SU-DHL-6 (cell line): ENCODE data around the gene LHX6.

Source experiments
- H2AFZ ChIP-seq: fragments of 200-600 bp; sonication (generic); 2 replicates; pipeline ENCODE4 v1.6.1; 2014; ENCODE audit warnings: low read depth, mild to moderate bottlenecking, moderate library complexity, mixed read lengths, antibody characterized with exemption, low read length; ENCODE audit not compliant: severe bottlenecking
- H3F3A ChIP-seq: fragments of 200-600 bp; shearing (Covaris generic); 2 replicates; pipeline ENCODE4 v1.6.0; 2016; ENCODE audit warnings: antibody characterized with exemption, mild to moderate bottlenecking; ENCODE audit not compliant: insufficient read depth
- H3K27ac ChIP-seq: fragments of 200-600 bp; sonication (generic); 2 replicates; pipeline ENCODE4 v1.5.1; 2016; ENCODE audit warnings: low read depth, mild to moderate bottlenecking, low read length, moderate library complexity, mixed read lengths
- H3K27me3 ChIP-seq: fragments of 200-600 bp; sonication (generic), shearing (Covaris generic); 2 replicates; pipeline ENCODE4 v1.6.0; 2014; ENCODE audit warnings: mild to moderate bottlenecking, low read length
- H3K36me3 ChIP-seq: fragments of 200-600 bp; sonication (generic); 2 replicates; pipeline ENCODE4 v1.6.1; 2014; ENCODE audit warnings: mild to moderate bottlenecking, low read length, mixed read lengths
- H3K4me2 ChIP-seq: fragments of 300-600, 200-600 bp; shearing (Covaris generic), sonication (generic); 2 replicates; pipeline ENCODE4 v1.6.0; 2014; ENCODE audit warnings: low read length, low read depth, mild to moderate bottlenecking; ENCODE audit not compliant: poor library complexity, severe bottlenecking
- H3K4me3 ChIP-seq: fragments of 200-600 bp; sonication (generic); 2 replicates; pipeline ENCODE4 v1.5.1; 2014; ENCODE audit warnings: antibody characterized with exemption, low read length, mild to moderate bottlenecking, mixed read lengths; ENCODE audit not compliant: insufficient read depth, poor library complexity, severe bottlenecking
- H3K79me2 ChIP-seq: fragments of 200-600 bp; sonication (generic); 2 replicates; pipeline ENCODE4 v1.6.1; 2014; ENCODE audit warnings: mild to moderate bottlenecking, low read length, moderate library complexity; ENCODE audit not compliant: insufficient read depth
- H3K9ac ChIP-seq: fragments of 200-600 bp; sonication (generic); 2 replicates; pipeline ENCODE4 v1.7.0; 2014; ENCODE audit warnings: mild to moderate bottlenecking, low read length
- H3K9me2 ChIP-seq: fragments of 200-600 bp; sonication (generic); replicated peaks from 2 replicates; pipeline ENCODE4 v1.6.1; 2014; ENCODE audit warnings: low read length; ENCODE audit not compliant: insufficient read depth
- H3K9me3 ChIP-seq: fragments of 200-600 bp; sonication (generic); 2 replicates; pipeline ENCODE4 v1.6.1; 2014; ENCODE audit warnings: low read length, mixed read lengths; ENCODE audit not compliant: insufficient read depth
- H4K20me1 ChIP-seq: fragments of 200-600 bp; sonication (generic); 2 replicates; pipeline ENCODE4 v1.6.1; 2014; ENCODE audit warnings: low read depth, mild to moderate bottlenecking, antibody characterized with exemption, low read length, moderate library complexity, mixed read lengths
- CTCF ChIP-seq: fragments of 200-600 bp; sonication (generic); IDR thresholded peaks from one replicate; pipeline ENCODE4 v1.5.1; 2017; ENCODE audit warnings: antibody characterized with exemption, mild to moderate bottlenecking, low read length, moderate library complexity; ENCODE audit not compliant: insufficient read depth, poor library complexity, severe bottlenecking
- EZH2phosphoT487 ChIP-seq: fragments of 200-600 bp; sonication (generic), shearing (Covaris generic); conservative IDR thresholded peaks from 2 replicates; pipeline ENCODE4 v1.6.1; 2018; ENCODE audit warnings: mild to moderate bottlenecking, antibody characterized with exemption, low read length, moderate library complexity, mixed read lengths

Gene LHX6

DNA sequence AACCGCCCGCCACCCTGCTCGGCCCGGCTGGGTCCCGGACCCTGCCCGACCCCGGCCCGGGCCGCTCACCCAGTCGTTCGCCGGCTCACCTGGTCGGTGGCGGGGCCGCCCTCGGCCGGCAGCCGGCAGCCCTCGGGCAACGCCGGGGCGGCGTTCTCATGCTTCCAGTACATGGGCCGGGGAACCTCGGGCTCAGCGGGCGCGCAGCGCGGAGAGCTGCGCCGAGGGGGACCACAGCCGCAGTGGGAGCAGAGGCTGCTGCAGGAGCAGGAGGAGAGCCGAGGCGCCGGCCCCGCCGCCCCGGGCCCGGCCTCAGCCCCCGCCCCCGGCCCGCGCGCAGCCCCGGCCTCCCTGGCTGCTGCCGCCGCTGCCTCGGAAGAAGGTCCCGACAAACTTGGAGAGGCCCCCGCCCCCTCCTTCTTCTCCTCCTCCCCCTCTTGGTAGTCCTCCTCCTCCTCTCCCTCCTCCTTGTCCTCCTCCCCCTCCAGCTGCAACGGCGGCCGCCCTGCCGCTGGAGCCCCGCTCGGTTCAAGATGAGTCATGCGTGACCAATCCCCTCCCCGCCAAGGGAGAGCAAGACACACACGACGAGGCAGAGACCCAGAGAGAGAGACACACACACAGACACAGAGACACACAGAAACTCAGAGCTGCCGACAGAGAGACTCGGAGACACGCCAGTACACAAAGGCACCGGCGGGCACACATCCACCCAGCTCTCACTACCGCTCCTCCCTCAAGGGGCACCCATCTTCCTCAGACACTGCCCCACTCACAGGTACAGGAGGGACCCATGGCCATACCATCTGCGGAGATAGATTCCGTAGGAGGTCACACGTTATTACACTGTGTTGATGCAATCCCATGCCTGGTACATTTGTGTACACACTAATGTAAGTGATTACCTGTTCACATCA, at the start of gene LHX6:
Gene LHX6, minus strand, starts transcription at position 390 of the 917 bp plus-strand sequence. Its CDS starts 217 bp downstream, at position 173.
- no peaks in the 10 kb centered on the region for H3K27me3 ChIP-seq
- H2AFZ ChIP-seq, result no peak within 1 kb of the TSS
- no peaks in the 10 kb centered on the region for H4K20me1 ChIP-seq
- TF ChIP-seq CTCF (no peak), EZH2phosphoT487 (no peak)
- no peaks in the 10 kb centered on the region for H3K9me3 ChIP-seq
- no peak within 1 kb of the TSS for H3K27ac ChIP-seq
- H3K79me2 ChIP-seq, result no peaks in the 10 kb centered on the region
- H3K36me3 ChIP-seq, result no peaks in the 10 kb centered on the region
- no peak within 1 kb of the TSS for H3K4me3 ChIP-seq
- H3K4me2 ChIP-seq, result no peak within 1 kb of the TSS
- H3K9me2 ChIP-seq, result no peaks in the 10 kb centered on the region
- no peak within 1 kb of the TSS for H3K9ac ChIP-seq
- H3F3A ChIP-seq, result no peaks in the 10 kb centered on the region

DNA sequence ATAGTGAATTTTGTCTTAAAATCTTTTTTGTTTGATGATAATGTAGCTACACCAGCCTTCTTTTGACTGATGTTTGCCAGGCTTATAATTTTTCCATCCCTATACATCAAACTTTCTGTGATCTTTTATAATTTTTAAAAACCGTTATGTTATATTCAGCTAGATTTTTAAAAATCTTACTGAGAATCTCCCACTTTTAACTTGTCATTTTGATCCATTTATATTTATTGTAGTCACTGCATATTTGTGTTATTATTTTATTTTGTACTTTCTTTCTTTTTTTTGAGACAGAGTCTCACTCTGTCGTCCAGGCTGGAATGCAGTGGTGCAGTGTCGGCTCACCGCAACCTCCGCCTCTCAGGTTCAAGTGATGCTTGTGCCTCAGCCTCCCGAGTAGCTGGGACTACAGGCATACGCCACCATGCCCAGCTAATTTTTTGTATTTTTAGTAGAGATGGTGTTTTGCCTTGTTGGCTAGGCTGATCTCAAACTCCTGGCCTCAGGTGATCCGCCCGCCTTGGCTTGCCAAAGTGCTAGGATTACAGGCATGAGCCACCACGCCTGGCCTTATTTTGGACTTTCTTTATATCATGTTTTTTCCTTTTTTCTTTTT, 48.6 kb upstream of the LHX6 start:
- Histone ChIP-seq H4K20me1 (no peaks in the 10 kb centered on the region), H3K36me3 (peaks cover 44% of the 10 kb centered on the region), H3K9ac (no peak overlapping the region), H2AFZ (no peak overlapping the region), H3K79me2 (peaks cover 88% of the 10 kb centered on the region), H3K9me2 (no peaks in the 10 kb centered on the region), H3K27me3 (no peaks in the 10 kb centered on the region), H3K4me3 (no peak overlapping the region), H3K4me2 (no peak overlapping the region), H3K27ac (no peak overlapping the region), H3F3A (no peaks in the 10 kb centered on the region), H3K9me3 (peaks cover 4% of the 10 kb centered on the region; the same call in 1 of the 2 replicates)
- TF ChIP-seq CTCF, result no peak
- no peak for TF ChIP-seq EZH2phosphoT487

- peaks cover 95% of the 10 kb centered on the region for H3K79me2 ChIP-seq
- H3K9me2 ChIP-seq, result no peaks in the 10 kb centered on the region
- no peak overlapping the region for H2AFZ ChIP-seq
- no peak overlapping the region for H3K4me2 ChIP-seq
- no peak overlapping the region for H3K9ac ChIP-seq
- TF ChIP-seq CTCF (no peak), EZH2phosphoT487 (no peak)
- no peak overlapping the region for H3K4me3 ChIP-seq
- H4K20me1 ChIP-seq, result no peaks in the 10 kb centered on the region
- H3K36me3 ChIP-seq, result peaks cover 49% of the 10 kb centered on the region
- peaks cover 4% of the 10 kb centered on the region; the same call in 1 of the 2 replicates for H3K9me3 ChIP-seq
- H3K27ac ChIP-seq, result no peak overlapping the region
- H3K27me3 ChIP-seq, result no peaks in the 10 kb centered on the region
- H3F3A ChIP-seq, result no peaks in the 10 kb centered on the region
Observed at GRCh38 chr9:122276096-122276495, 47.3 kb upstream of the LHX6 start.
